ENCODE measurements around the gene SCN7A. TPM values are rescaled to one million over a fixed set of nuclear protein-coding genes. Genes with fewer than 3 reads are reported as not detected.

The SCN7A gene
- total RNA-seq, 4 donors from 2014 or later, result 66.9 to 129 (median 90.1) TPM

DNA sequence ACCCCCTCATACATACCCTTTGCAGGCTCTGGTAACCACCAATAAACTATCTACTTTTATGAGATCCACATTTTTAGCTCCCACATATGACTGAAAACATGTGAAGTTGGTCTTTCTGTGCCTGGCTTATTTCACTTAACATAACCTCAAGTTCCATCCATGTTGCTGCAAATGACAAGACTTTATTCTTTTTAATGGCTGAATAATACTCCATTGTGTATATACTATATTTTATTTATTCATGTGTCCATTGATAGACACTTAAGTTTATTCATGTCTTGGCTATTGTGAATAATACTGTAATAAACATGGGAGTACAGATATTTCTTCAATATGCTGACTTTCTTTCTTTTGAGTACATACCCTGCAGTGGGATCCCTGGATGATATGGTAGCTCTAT is 45.9 kb downstream of the SCN7A start:
- H3K4me3 ChIP-seq, result no peak overlapping the region
- intact Hi-C loops (cut with DNase I), result no loop called here
- H3K27ac ChIP-seq (replicated peaks in 1 of 4), result no peak overlapping the region
- no peaks in the 10 kb centered on the region for H3K9me3 ChIP-seq
- TF ChIP-seq POLR2AphosphoS5 (IDR thresholded peaks at IDR 0.05) (no peak), EP300 (IDR thresholded peaks at IDR 0.05) (no peak)
- no peaks in the 10 kb centered on the region for H3K4me1 ChIP-seq
- no peak for DNase-seq (ENCODE audit: extremely low spot score)
- H3K36me3 ChIP-seq, result no peaks in the 10 kb centered on the region
- H3K27me3 ChIP-seq, result no peaks in the 10 kb centered on the region

DNA sequence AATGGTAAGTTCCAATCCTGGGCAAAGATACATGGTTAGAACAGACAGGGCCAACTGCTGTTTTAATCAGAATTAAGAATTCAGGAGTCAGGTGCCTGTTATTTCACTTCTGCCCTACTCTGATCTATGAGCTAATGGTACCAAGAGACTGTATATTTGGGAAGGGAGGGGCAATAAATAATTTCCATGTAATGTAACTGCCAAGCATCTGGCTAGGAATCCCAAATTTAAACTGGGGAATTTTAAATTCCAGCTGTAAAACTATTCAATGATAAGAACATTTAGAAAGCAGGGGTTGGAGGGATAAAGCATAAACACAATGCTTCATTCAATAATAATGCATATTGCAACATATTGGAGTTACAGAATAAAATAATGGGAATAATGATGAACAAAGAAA is 49.7 kb downstream of the SCN7A start:
- H3K27ac ChIP-seq (replicated peaks in 1 of 4), result no peak overlapping the region
- no peaks in the 10 kb centered on the region for H3K9me3 ChIP-seq
- no peak overlapping the region for H3K4me3 ChIP-seq
- H3K36me3 ChIP-seq, result no peaks in the 10 kb centered on the region
- TF ChIP-seq EP300 (IDR thresholded peaks at IDR 0.05), result no peak
- TF ChIP-seq POLR2A (IDR thresholded peaks at IDR 0.05; ENCODE audit: low read depth), result no peak
- TF ChIP-seq POLR2AphosphoS5 (IDR thresholded peaks at IDR 0.05), result no peak
- TF ChIP-seq, protein P1, sequence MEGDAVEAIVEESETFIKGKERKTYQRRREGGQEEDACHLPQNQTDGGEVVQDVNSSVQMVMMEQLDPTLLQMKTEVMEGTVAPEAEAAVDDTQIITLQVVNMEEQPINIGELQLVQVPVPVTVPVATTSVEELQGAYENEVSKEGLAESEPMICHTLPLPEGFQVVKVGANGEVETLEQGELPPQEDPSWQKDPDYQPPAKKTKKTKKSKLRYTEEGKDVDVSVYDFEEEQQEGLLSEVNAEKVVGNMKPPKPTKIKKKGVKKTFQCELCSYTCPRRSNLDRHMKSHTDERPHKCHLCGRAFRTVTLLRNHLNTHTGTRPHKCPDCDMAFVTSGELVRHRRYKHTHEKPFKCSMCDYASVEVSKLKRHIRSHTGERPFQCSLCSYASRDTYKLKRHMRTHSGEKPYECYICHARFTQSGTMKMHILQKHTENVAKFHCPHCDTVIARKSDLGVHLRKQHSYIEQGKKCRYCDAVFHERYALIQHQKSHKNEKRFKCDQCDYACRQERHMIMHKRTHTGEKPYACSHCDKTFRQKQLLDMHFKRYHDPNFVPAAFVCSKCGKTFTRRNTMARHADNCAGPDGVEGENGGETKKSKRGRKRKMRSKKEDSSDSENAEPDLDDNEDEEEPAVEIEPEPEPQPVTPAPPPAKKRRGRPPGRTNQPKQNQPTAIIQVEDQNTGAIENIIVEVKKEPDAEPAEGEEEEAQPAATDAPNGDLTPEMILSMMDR (IDR thresholded peaks at IDR 0.05), result no peak
- no peaks in the 10 kb centered on the region for H3K4me1 ChIP-seq
- DNase-seq (ENCODE audit: extremely low spot score), result no peak
- intact Hi-C loops (cut with DNase I), result no loop called here
- H3K27me3 ChIP-seq, result no peaks in the 10 kb centered on the region

DNA sequence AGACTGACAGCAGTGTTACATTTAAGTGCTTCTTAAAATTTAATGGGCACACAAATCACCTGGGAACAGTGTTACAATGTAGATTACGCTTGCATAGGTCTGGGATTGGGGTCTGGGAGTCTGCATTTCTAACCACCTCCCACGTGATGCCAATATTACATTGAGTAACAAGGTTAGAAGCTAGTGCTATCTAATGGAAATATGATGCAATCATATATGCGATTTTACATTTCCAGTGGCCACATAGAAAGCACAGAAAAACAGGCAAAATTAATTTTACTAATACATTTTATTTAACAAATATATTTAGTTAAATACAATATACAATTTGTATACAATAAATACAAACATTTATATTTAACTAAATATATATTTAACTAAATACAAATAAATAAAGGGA is 53.7 kb downstream of the SCN7A start:
- WGBS, result 91% methylated on average over 3 of the region's 3 CpGs
- H3K9me3 ChIP-seq, result no peaks in the 10 kb centered on the region
- intact Hi-C loops (cut with DNase I), result no loop called here

DNA sequence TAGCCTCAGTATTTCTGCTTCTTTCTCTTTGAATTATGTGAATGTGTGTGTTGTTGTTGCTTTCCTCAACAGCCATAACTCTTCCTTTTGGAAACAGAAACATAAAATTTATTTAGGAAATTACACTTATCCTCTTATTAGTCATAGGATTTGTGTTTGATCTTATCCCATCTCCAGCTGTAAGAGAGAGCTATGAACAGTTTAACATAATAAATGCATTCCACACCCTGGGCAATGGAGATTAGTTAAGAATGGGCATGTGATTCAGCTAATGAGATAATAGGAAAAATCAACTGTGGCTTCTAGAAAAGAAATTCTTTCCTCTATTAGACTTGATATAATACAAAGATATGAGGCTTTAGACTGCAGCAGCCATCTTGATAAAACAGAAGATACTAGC is 55.0 kb downstream of the SCN7A start:
- intact Hi-C loops (cut with DNase I), result no loop called here
- Histone ChIP-seq H3K4me1 (no peaks in the 10 kb centered on the region), H3K4me3 (no peak overlapping the region), H3K9me3 (no peaks in the 10 kb centered on the region), H3K27ac (replicated peaks in 1 of 4) (no peak overlapping the region), H3K27me3 (no peaks in the 10 kb centered on the region), H3K36me3 (no peaks in the 10 kb centered on the region)
- TF ChIP-seq, protein P1 (IDR thresholded peaks at IDR 0.05), result no peak
- no peak for TF ChIP-seq POLR2A (IDR thresholded peaks at IDR 0.05; ENCODE audit: low read depth)
- DNase-seq (ENCODE audit: extremely low spot score), result no peak

More for the DNA sequence above, 53.7 kb downstream of the SCN7A start:
- TF ChIP-seq EP300 (IDR thresholded peaks at IDR 0.05) (no peak), POLR2A (IDR thresholded peaks at IDR 0.05; ENCODE audit: low read depth) (no peak), POLR2AphosphoS5 (IDR thresholded peaks at IDR 0.05) (no peak)
- TF ChIP-seq, protein P1 (IDR thresholded peaks at IDR 0.05), result no peak
- no peaks in the 10 kb centered on the region for H3K36me3 ChIP-seq
- DNase-seq (ENCODE audit: extremely low spot score), result no peak
- no peak overlapping the region for H3K4me3 ChIP-seq
- H3K27ac ChIP-seq (replicated peaks in 1 of 4), result no peak overlapping the region
- H3K27me3 ChIP-seq, result no peaks in the 10 kb centered on the region
- no peaks in the 10 kb centered on the region for H3K4me1 ChIP-seq

DNA sequence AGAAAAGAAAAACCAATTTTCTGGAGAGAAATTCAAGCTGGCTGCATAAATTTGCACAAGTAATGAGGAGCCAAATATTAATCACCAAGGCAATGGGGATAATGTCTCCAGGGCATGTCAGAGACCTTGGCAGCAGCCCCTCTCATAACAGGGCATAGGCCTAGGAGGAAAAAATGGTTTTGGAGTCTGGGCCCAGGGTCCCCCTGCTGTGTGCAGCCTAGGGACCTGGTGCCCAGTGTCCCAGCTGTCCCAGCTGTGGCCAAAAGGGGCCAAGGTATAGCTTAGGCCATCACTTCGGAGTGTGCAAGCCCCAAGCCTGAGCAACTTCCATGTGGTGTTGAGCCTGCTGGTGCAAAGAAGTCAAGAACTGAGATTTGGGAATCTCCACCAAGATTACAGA is 57.1 kb downstream of the SCN7A start:
- no peak for DNase-seq (ENCODE audit: extremely low spot score)
- Histone ChIP-seq H3K4me3 (no peak overlapping the region), H3K36me3 (no peaks in the 10 kb centered on the region), H3K9me3 (no peaks in the 10 kb centered on the region), H3K27me3 (no peaks in the 10 kb centered on the region), H3K4me1 (no peaks in the 10 kb centered on the region), H3K27ac (replicated peaks in 1 of 4) (no peak overlapping the region)
- TF ChIP-seq POLR2A (IDR thresholded peaks at IDR 0.05; ENCODE audit: low read depth) (no peak), EP300 (IDR thresholded peaks at IDR 0.05) (no peak), POLR2AphosphoS5 (IDR thresholded peaks at IDR 0.05) (no peak)
- TF ChIP-seq, protein P1 (IDR thresholded peaks at IDR 0.05), result no peak
- 100% methylated on average over 1 of the region's 1 CpG for WGBS
- intact Hi-C loops (cut with DNase I), result no loop called here
